Measurements from ENCODE around the gene NAIF1. TPM values are rescaled to one million over a fixed set of nuclear protein-coding genes. Genes with fewer than 3 reads are reported as not detected.
A peak's percentile ranks its signal among the peaks of the same experiment; 100 is the strongest.

The NAIF1 gene, protein sequence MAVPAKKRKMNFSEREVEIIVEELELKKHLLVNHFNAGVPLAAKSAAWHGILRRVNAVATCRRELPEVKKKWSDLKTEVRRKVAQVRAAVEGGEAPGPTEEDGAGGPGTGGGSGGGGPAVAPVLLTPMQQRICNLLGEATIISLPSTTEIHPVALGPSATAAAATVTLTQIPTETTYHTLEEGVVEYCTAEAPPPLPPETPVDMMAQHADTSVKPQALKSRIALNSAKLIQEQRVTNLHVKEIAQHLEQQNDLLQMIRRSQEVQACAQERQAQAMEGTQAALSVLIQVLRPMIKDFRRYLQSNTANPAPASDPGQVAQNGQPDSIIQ
- total RNA-seq: 10 to 100 TPM; 10.8 to 11.6 TPM

DNA sequence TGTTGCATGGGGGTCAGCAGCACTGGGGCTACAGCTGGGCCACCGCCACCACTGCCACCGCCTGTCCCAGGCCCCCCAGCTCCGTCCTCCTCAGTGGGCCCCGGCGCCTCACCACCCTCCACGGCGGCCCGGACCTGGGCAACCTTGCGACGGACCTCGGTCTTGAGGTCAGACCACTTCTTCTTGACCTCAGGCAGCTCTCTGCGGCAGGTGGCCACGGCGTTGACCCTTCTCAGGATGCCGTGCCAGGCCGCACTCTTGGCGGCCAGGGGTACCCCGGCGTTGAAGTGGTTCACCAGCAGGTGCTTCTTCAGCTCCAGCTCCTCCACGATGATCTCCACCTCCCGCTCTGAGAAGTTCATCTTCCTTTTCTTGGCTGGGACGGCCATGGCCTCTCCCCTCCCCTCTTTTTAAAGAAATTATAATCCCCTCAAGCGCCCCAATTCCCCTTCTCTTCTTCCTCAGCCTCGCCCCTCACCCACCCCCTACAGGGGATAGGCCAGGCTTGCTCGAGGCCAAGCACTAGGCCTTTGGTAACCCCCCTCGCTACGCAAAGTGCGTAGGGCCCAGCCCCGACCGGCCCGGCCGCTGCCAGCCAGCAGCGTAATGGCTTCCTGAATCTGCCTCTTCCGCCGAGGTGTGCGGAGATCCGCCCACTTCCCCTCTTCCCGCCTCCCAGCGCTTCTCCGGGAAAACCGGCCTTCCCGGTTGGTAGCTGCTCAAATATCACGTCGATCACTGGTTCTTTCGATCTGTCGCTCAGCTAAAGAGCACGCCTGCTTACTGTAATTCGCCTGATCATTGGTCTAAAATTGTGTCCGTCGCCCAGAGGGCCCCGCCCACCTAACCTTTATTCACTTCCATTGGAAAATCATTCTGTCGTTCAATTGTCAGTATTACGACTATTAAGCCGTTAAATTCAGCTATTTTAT, at the start of gene NAIF1:
Gene NAIF1, minus strand, starts transcription at position 608 of the 932 bp plus-strand sequence. Its CDS starts 219 bp downstream, at position 389.
- H3K27me3 ChIP-seq: no peaks in the 10 kb centered on the region
- H3K4me3 ChIP-seq: peak within 1 kb of the TSS; percentile 96
- no peaks in the 10 kb centered on the region for H3K36me3 ChIP-seq
- H3K9me3 ChIP-seq: no peaks in the 10 kb centered on the region
- peak; percentile 97 for DNase-seq
- H3K9ac ChIP-seq (ENCODE audit: low read depth in 2 of 2, low read length in 2 of 2): peak within 1 kb of the TSS; percentile 79 to 98
- TF ChIP-seq, protein P1, sequence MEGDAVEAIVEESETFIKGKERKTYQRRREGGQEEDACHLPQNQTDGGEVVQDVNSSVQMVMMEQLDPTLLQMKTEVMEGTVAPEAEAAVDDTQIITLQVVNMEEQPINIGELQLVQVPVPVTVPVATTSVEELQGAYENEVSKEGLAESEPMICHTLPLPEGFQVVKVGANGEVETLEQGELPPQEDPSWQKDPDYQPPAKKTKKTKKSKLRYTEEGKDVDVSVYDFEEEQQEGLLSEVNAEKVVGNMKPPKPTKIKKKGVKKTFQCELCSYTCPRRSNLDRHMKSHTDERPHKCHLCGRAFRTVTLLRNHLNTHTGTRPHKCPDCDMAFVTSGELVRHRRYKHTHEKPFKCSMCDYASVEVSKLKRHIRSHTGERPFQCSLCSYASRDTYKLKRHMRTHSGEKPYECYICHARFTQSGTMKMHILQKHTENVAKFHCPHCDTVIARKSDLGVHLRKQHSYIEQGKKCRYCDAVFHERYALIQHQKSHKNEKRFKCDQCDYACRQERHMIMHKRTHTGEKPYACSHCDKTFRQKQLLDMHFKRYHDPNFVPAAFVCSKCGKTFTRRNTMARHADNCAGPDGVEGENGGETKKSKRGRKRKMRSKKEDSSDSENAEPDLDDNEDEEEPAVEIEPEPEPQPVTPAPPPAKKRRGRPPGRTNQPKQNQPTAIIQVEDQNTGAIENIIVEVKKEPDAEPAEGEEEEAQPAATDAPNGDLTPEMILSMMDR (IDR thresholded peaks at IDR 0.05): no peak
- H3K4me1 ChIP-seq: peaks cover 25% of the 10 kb centered on the region
- intact Hi-C loops (cut with DNase I): no loop called here
- peak within 1 kb of the TSS; percentile 100 for H3K27ac ChIP-seq

DNA sequence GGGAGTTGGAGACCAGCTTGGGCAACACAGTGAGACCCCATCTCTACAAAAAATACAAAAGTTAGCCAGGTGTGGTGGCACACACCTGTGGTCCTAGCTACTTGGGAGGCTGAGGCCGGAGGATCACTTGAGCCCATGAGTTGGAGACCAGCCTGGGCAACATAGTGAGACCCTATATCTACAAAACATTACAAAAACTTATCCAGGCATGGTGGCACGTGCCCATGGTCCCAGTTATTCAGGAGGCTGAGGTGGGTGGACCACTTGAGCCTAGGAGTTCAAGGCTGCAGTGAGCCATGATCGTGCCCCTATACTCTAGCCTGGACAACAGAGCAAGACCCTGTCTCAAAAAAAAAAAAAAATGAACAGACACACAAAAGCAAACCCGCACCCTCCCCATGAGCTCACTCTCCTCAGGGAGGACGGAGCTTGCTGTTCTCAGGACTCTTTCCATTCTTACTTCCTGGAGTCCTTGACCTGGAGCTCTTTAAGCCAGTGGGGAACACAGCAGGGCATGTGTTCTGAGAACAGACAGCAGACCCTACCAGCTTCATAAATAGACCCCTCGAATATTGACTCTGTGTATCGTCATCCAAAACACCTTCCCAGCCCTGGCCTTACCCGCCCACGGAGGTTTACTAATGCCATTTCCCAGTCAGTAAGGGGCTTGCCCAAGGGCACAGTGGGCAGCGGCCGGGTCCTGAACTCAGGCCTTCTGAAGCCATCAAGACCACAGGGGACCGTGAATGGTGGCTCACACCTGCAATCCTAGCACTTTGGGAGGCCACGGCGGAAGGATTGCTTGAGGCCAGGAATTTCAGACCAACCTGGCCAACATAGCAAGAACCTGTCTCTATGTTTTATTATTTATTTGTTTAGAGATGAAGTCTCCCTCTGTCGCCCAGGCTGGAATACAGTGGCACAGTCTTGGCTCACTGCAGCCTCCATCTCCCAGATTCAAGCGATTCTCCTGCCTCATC, 49.3 kb upstream of the NAIF1 start:
- H3K27ac ChIP-seq: peak overlapping the region; percentile 94
- no peaks in the 10 kb centered on the region for H3K9me3 ChIP-seq
- no peak overlapping the region for H3K4me3 ChIP-seq
- intact Hi-C loops (cut with DNase I): loop anchor here (5.0 kb wide), 2 partner anchors 69 to 164 kb away; no protein-coding TSS in a partner anchor
- H3K27me3 ChIP-seq: no peaks in the 10 kb centered on the region
- peak overlapping the region; percentile 36 to 88 for H3K9ac ChIP-seq (ENCODE audit: low read depth in 2 of 2, low read length in 2 of 2)
- no peak for DNase-seq
- no peaks in the 10 kb centered on the region for H3K36me3 ChIP-seq
- TF ChIP-seq, protein P1 (IDR thresholded peaks at IDR 0.05): no peak
- H3K4me1 ChIP-seq: peaks cover 20% of the 10 kb centered on the region

DNA sequence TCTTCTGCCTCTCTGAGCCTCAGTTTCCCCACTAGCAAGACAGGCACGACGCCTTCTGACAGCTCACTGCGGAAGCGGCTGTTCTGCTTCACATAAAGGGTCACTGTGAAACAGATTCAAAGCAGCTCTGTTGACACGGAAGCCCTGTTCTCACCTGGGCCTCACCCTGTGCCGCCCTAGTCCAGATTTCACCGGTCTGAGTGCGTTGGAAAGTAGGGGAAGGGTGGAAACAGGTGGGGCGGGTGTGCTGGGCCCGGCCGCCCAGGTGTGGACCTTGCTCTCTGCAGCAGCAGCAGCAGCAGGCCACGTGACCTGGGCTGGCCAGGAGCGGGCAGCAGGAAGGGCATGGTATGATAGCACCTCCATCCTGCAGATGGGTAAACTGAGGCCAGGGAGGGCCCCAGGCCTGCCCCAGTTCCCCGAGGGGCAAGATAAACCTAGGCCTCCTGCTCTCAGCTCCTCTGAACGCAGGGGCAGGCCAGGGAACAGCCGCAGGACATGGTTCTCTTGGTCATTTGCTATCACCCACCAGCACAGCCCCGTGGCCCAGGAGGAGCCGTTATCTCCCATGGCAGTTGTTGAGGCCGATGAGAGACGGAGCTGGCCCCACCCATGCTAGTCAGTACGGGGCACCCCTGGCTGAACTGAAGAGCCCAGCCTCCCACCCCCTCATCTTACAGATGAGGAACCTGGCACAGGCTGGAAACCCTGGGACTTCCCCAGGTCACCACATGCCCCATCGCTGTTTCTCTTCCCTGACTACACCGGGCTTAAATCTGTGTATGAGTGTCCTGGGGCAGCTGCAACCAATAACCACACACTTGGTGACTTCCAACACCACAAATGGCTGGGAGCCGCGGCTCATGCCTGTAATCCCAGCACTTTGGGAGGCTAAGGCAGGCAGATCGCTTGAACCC, 48.3 kb upstream of the NAIF1 start:
- Histone ChIP-seq H3K4me3 (peak overlapping the region; percentile 32), H3K27me3 (no peaks in the 10 kb centered on the region), H3K9ac (ENCODE audit: low read depth in 2 of 2, low read length in 2 of 2) (peak overlapping the region; percentile 94 to 97), H3K36me3 (no peaks in the 10 kb centered on the region), H3K27ac (peak overlapping the region; percentile 94), H3K4me1 (peaks cover 20% of the 10 kb centered on the region), H3K9me3 (no peaks in the 10 kb centered on the region)
- TF ChIP-seq, protein P1 (IDR thresholded peaks at IDR 0.05): no peak
- DNase-seq: peak; percentile 95
- intact Hi-C loops (cut with DNase I): loop anchor here (5.0 kb wide), 2 partner anchors 68 to 163 kb away; no protein-coding TSS in a partner anchor

DNA sequence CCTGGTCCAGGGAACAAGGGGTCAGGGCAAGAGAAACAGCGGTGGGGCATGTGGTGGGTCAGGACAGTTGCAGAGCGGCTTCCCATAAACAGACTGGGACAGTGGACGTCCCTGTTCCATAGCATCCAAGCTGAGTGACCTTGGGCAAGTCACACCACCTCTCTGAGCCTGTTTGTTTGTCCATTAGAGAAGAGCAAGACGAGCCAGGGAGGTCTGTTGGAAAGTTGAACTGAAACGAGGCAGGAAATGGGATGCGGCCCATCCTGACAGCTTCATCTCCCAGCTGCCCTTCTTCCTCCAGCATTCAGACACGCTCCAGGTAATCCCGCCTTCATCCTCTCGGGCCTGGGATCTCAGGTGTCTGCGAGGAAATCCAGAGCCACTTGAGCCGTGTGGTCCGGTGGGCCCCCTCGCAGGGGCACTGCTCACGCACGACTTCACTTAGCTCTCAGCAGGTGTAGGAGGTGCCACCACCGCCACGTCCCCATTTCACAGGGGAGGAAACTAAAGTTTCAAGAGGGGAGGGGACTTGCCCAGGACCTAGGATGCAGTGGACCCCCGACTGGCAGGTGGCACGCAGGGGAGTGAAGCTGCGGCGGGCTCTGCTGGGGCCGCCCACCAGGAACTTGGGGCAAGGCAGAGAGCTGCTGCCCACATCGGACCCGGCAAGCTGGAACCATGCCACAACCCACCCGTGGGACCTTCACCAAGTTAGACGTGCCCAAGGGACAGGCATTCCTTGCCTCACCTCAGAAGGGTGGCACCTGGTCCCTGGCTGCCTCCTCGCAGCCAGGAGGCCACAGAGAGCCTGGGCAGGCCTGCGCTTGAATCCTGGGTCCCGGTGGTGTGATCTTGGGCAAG, 47.4 kb upstream of the NAIF1 start:
- H3K4me1 ChIP-seq: peaks cover 20% of the 10 kb centered on the region
- H3K27me3 ChIP-seq: no peaks in the 10 kb centered on the region
- no peak for DNase-seq
- H3K9ac ChIP-seq (ENCODE audit: low read depth in 2 of 2, low read length in 2 of 2): peak overlapping the region; percentile 94 to 97
- TF ChIP-seq, protein P1 (IDR thresholded peaks at IDR 0.05): no peak
- H3K9me3 ChIP-seq: no peaks in the 10 kb centered on the region
- peak overlapping the region; percentile 94 for H3K27ac ChIP-seq
- H3K4me3 ChIP-seq: peak overlapping the region; percentile 32
- no peaks in the 10 kb centered on the region for H3K36me3 ChIP-seq
- intact Hi-C loops (cut with DNase I): loop anchor here (5.0 kb wide), 2 partner anchors 67 to 162 kb away; no protein-coding TSS in a partner anchor
